Stimulated activated CD4-positive, alpha-beta T cell treated with anti-CD3 and anti-CD28 coated beads, Interleukin-1b, Interleukin-23, amount 100 ng/mL, for 1 hour (primary cell): ENCODE data around the gene NTSR1.

ENCODE experiments used
- DNase-seq, 2 donors: peaks; one replicate each; pipeline ENCODE4 v3.0.0-alpha.2; 2020; ENCODE audit warnings: low read depth in 2 of 2

Gene NTSR1

GRCh38 chr20:62755817-62756724 lies 47.4 kb downstream of the NTSR1 start:
- no peak for DNase-seq

GRCh38 chr20:62758226-62758912 lies 49.7 kb downstream of the NTSR1 start:
- DNase-seq: no peak

GRCh38 chr20:62759981-62760431 lies 51.4 kb downstream of the NTSR1 start:
- DNase-seq: no peak

GRCh38 chr20:62760471-62760855 lies 51.8 kb downstream of the NTSR1 start:
- no peak for DNase-seq

GRCh38 chr20:62760856-62761758 lies 52.5 kb downstream of the NTSR1 start:
- no peak for DNase-seq

- DNase-seq: no peak
Observed at GRCh38 chr20:62761759-62762131, 53.1 kb downstream of the NTSR1 start.

GRCh38 chr20:62762376-62762775 lies 53.7 kb downstream of the NTSR1 start:
- DNase-seq: no peak

GRCh38 chr20:62762801-62763368 lies 54.2 kb downstream of the NTSR1 start:
- no peak for DNase-seq

- no peak for DNase-seq
Observed at GRCh38 chr20:62763404-62763803, 54.8 kb downstream of the NTSR1 start.

- no peak for DNase-seq
Observed at GRCh38 chr20:62764156-62764935, 55.7 kb downstream of the NTSR1 start.

GRCh38 chr20:62765021-62765420 lies 56.4 kb downstream of the NTSR1 start:
- DNase-seq: no peak

GRCh38 chr20:62765432-62766070 lies 56.9 kb downstream of the NTSR1 start:
- no peak for DNase-seq

- DNase-seq: no peak
Observed at GRCh38 chr20:62766071-62766450, 57.4 kb downstream of the NTSR1 start.

- no peak for DNase-seq
Observed at GRCh38 chr20:62766716-62767115, 58.1 kb downstream of the NTSR1 start.

GRCh38 chr20:62768234-62768546 lies 59.6 kb downstream of the NTSR1 start:
- DNase-seq: no peak

GRCh38 chr20:62768551-62769287 lies 60.1 kb downstream of the NTSR1 start:
- no peak for DNase-seq

GRCh38 chr20:62769346-62770071 lies 60.9 kb downstream of the NTSR1 start:
- DNase-seq: no peak

GRCh38 chr20:62770111-62770910 lies 61.7 kb downstream of the NTSR1 start:
- no peak for DNase-seq
